HAP-1 (cell line): Measurements from ENCODE around the gene PPP4R1.

Experiments used
- DNase-seq, 2 experiments: peaks; one replicate each; pipeline ENCODE4 v3.0.0-alpha.2; 2016 to 2020; ENCODE audit warnings: low spot score in 2 of 2
- H3K27me3 ChIP-seq: fragments of 250-450 bp; sonication (Bioruptor Pico); 2 replicates; pipeline ENCODE4 v1.5.1; 2020; ENCODE audit warnings: low read depth, mild to moderate bottlenecking, moderate library complexity
- H3K36me3 ChIP-seq: fragments of 250-450 bp; sonication (Bioruptor Pico); replicated peaks from 2 replicates; pipeline ENCODE4 v1.5.1; 2020; ENCODE audit warnings: mild to moderate bottlenecking
- H3K4me1 ChIP-seq: fragments of 250-450 bp; sonication (Bioruptor Pico); 2 replicates; pipeline ENCODE4 v1.5.1; 2020; ENCODE audit warnings: mild to moderate bottlenecking
- H3K4me3 ChIP-seq: fragments of 250-450 bp; sonication (Bioruptor Pico); 2 replicates; pipeline ENCODE4 v1.5.1; 2020; ENCODE audit warnings: mild to moderate bottlenecking, moderate library complexity
- H3K9me3 ChIP-seq: fragments of 250-450 bp; sonication (Bioruptor Pico); 2 replicates; pipeline ENCODE4 v1.5.1; 2020; ENCODE audit warnings: mild to moderate bottlenecking, moderate library complexity
- in situ Hi-C: fragments of 300-500 bp; cut with MboI; formaldehyde crosslinking; loops from 3 replicates; pipeline ENCODE4 v1.14.3; 2020; ENCODE audit warnings: low sequenced_read_pairs, inconsistent platforms, mixed read lengths

PPP4R1 gene, protein sequence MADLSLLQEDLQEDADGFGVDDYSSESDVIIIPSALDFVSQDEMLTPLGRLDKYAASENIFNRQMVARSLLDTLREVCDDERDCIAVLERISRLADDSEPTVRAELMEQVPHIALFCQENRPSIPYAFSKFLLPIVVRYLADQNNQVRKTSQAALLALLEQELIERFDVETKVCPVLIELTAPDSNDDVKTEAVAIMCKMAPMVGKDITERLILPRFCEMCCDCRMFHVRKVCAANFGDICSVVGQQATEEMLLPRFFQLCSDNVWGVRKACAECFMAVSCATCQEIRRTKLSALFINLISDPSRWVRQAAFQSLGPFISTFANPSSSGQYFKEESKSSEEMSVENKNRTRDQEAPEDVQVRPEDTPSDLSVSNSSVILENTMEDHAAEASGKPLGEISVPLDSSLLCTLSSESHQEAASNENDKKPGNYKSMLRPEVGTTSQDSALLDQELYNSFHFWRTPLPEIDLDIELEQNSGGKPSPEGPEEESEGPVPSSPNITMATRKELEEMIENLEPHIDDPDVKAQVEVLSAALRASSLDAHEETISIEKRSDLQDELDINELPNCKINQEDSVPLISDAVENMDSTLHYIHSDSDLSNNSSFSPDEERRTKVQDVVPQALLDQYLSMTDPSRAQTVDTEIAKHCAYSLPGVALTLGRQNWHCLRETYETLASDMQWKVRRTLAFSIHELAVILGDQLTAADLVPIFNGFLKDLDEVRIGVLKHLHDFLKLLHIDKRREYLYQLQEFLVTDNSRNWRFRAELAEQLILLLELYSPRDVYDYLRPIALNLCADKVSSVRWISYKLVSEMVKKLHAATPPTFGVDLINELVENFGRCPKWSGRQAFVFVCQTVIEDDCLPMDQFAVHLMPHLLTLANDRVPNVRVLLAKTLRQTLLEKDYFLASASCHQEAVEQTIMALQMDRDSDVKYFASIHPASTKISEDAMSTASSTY

DNA sequence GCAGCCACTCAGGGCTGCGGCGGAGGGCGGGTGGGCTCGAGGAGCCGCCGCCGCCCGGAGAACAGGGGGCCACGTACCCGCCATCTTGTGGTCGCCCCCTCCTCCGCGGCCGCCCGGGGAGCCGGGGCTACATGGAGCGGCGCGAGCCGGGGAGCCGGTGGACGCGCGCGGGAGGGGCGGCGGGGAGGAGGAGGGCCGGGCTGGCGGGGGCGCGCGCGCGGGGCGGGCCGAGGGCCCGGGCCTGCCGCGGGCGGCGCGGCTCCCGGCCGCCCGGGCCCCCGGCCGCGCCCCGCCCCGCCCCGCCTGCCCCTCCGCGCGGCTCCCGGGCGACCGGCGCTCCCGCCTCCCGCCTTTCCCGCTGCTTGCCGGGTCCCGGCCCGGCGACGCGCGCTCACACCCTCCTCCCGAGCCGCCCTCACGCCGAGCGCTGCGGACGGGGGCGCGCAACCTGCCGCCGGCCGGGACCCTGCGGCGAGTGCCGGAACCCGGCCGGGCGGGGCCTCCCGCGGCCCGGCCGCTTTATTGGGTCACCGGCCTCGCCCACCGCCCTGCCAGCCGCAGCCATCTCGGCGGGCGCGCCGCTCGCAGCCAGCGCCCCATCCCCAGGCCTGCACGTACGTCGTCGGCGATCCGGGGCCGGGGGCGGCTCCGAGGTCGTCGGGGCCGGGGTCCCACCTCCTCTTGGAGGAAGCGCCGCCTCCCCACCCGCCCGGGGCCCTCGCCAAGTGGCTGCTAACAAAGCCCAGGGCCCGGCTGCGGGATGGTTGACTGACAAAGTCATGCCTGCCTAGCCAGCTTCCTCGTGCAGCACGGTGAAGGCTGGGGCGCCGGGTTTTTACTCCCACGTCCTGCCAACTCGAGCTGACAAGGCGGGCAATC lies at the start of gene PPP4R1:
Gene PPP4R1 (minus strand): TSS at position 159 of the 879 bp plus-strand sequence. CDS start 75 bp downstream, at position 84.
- in situ Hi-C loops, result no loop called here
- peaks cover 33% of the 10 kb centered on the region for H3K4me1 ChIP-seq

DNA sequence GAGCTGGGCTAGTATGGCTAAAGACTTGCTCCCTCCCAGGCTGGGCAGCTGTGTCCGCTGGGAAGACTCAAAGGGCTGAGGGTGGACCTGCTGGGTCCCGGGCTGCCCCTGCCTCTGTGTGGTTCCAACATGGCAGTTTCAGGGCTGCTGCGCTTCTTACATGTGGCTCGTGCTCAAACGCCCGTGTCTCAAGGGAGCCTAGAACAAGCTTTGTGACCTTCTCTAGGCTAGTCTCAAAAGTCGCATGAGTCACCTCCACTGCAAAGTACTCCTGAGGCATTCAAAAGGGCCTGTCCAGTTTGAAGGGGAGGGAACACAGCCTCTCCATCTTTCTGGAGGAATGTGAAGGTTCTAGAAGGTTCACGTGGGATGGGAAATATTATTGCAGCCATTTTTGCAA lies 49.0 kb upstream of the PPP4R1 start:
- no peak for DNase-seq
- Histone ChIP-seq H3K9me3 (no peaks in the 10 kb centered on the region), H3K27me3 (no peaks in the 10 kb centered on the region), H3K4me1 (no peaks in the 10 kb centered on the region; the same call in 1 of the 2 replicates), H3K4me3 (no peak overlapping the region), H3K36me3 (no peaks in the 10 kb centered on the region)
- in situ Hi-C loops, result no loop called here

More for the DNA sequence above, at the start of gene PPP4R1:
- H3K4me3 ChIP-seq, result peak within 1 kb of the TSS; percentile 72
- H3K36me3 ChIP-seq, result peaks cover 19% of the 10 kb centered on the region
- peak; percentile 51 to 87 for DNase-seq
- H3K9me3 ChIP-seq, result no peaks in the 10 kb centered on the region
- no peaks in the 10 kb centered on the region for H3K27me3 ChIP-seq

GRCh38 chr18:9661564-9661963 lies 47.2 kb upstream of the PPP4R1 start:
- H3K4me1 ChIP-seq, result no peaks in the 10 kb centered on the region; the same call in 1 of the 2 replicates
- in situ Hi-C loops, result no loop called here
- no peaks in the 10 kb centered on the region for H3K36me3 ChIP-seq
- H3K9me3 ChIP-seq, result no peaks in the 10 kb centered on the region
- H3K4me3 ChIP-seq, result no peak overlapping the region
- H3K27me3 ChIP-seq, result no peaks in the 10 kb centered on the region
- DNase-seq, result no peak

GRCh38 chr18:9659499-9660375 lies 45.4 kb upstream of the PPP4R1 start:
- H3K9me3 ChIP-seq, result no peaks in the 10 kb centered on the region
- H3K27me3 ChIP-seq, result no peaks in the 10 kb centered on the region
- DNase-seq, result no peak
- no peak overlapping the region for H3K4me3 ChIP-seq
- no peaks in the 10 kb centered on the region for H3K36me3 ChIP-seq
- in situ Hi-C loops, result no loop called here
- no peaks in the 10 kb centered on the region; the same call in 1 of the 2 replicates for H3K4me1 ChIP-seq

DNA sequence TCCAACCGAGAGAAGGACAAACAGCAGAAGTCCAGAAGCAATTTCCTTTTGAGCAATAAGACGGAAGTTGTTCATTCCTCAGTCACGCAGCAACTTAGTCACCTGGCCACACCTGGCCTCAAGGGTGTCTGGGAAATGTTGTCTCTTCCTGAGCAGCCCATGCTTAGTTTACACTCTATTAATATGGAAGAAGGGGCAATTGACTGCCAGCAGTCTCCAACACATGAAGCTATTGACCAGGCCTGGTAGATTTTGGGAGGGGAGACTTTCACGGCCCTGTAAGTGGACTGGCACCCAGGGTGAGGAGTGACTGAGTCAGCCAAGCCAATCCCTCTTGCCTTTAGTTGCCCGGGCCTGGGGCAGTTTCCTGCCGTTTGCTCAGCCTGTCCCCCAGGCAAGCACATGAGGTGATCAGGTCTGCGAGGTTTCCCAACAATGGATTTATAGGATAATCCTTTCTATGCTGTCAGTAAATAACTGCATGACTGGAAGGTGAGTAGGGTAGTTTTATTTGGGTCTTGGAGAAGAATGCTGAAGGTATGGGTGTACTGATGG lies 43.8 kb upstream of the PPP4R1 start:
- H3K4me3 ChIP-seq, result no peak overlapping the region
- H3K36me3 ChIP-seq, result no peaks in the 10 kb centered on the region
- H3K4me1 ChIP-seq, result no peaks in the 10 kb centered on the region
- H3K27me3 ChIP-seq, result no peaks in the 10 kb centered on the region
- no peaks in the 10 kb centered on the region for H3K9me3 ChIP-seq
- DNase-seq, result no peak
- in situ Hi-C loops, result no loop called here

DNA sequence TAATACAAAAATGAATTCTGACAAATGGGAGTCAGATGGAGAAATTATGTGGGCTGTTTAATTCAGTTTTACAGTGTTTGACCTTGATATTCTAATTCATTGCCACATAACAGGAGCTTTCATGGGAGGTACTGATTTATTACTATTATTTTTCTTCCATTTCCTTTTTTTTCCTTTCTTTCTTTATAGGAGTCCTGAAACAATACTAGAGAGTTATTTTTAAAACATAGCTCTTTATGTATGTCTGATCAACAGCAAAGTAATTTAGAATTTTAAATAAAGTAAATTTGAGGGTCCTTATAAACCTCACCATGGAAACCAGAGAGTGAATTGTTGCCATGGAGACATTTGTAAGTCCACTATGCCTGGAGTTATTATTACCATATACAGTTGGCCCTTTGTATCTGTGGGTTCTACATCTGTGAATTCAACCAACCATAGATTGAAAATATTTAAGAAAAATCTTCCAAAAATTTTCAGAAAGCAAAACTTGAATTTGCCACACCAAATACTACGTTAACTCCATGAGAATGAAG lies 40.9 kb upstream of the PPP4R1 start:
- in situ Hi-C loops, result no loop called here
- Histone ChIP-seq H3K4me1 (no peaks in the 10 kb centered on the region), H3K27me3 (no peaks in the 10 kb centered on the region), H3K9me3 (no peaks in the 10 kb centered on the region), H3K36me3 (no peaks in the 10 kb centered on the region), H3K4me3 (no peak overlapping the region)
- DNase-seq, result no peak

- in situ Hi-C loops, result no loop called here
- Histone ChIP-seq H3K4me1 (no peaks in the 10 kb centered on the region), H3K27me3 (no peaks in the 10 kb centered on the region), H3K36me3 (no peaks in the 10 kb centered on the region), H3K4me3 (no peak overlapping the region), H3K9me3 (no peaks in the 10 kb centered on the region)
- no peak for DNase-seq
These were observed 39.0 kb upstream of the PPP4R1 start for GRCh38 chr18:9653390-9653789.

GRCh38 chr18:9649164-9649540 lies 34.8 kb upstream of the PPP4R1 start:
- peaks cover 3% of the 10 kb centered on the region for H3K4me1 ChIP-seq
- H3K36me3 ChIP-seq, result no peaks in the 10 kb centered on the region
- DNase-seq, result no peak
- H3K4me3 ChIP-seq, result no peak overlapping the region
- in situ Hi-C loops, result no loop called here
- H3K9me3 ChIP-seq, result no peaks in the 10 kb centered on the region
- H3K27me3 ChIP-seq, result no peaks in the 10 kb centered on the region

GRCh38 chr18:9648431-9649163 lies 34.2 kb upstream of the PPP4R1 start:
- no peaks in the 10 kb centered on the region for H3K27me3 ChIP-seq
- H3K9me3 ChIP-seq, result no peaks in the 10 kb centered on the region
- in situ Hi-C loops, result no loop called here
- no peaks in the 10 kb centered on the region for H3K36me3 ChIP-seq
- no peak for DNase-seq
- H3K4me1 ChIP-seq, result peaks cover 8% of the 10 kb centered on the region
- H3K4me3 ChIP-seq, result no peak overlapping the region

DNA sequence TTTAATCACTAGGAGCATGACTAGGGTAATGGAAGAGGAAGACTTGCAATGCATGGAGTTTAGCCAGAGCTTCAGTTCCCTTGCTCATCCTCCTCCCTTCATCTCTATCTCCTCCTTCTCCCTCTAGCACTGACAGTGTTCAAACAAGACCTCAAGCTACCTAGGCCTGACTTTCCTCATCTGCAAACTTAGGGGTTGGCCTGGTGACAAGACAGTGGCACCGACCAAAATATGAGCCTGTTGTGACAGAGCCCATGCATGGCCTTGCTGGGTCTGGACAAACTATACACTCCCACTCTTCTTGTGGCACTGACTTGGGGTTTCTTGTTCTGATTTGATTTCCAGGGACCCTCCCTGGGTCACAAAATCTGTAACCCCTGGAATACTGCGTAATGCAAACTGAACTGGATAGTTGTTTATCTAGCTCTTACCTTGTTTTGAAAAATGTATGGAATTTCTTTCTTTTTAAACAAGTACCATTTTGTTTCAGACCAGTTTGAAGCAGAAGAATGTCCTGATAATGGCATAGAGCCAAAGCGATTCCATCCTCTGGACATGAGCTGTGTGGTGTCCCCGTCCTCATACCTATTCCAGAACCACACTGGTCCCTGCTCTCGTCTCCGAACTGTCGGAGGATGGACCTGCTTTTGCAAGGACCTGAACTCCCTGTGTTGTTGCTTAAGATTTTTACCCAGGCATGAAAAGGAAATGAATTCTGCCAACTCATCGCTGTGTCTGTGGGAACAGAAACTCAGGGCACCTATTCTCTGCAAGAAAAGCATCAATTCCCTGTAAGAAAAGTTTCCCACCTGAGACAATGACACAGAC lies 33.4 kb upstream of the PPP4R1 start:
- Histone ChIP-seq H3K36me3 (no peaks in the 10 kb centered on the region), H3K4me3 (no peak overlapping the region), H3K4me1 (peaks cover 15% of the 10 kb centered on the region), H3K9me3 (no peaks in the 10 kb centered on the region), H3K27me3 (no peaks in the 10 kb centered on the region)
- no peak for DNase-seq
- in situ Hi-C loops, result no loop called here

GRCh38 chr18:9643549-9643948 lies 29.2 kb upstream of the PPP4R1 start:
- H3K36me3 ChIP-seq, result no peaks in the 10 kb centered on the region
- in situ Hi-C loops, result no loop called here
- H3K4me1 ChIP-seq, result peaks cover 21% of the 10 kb centered on the region
- no peak overlapping the region for H3K4me3 ChIP-seq
- no peaks in the 10 kb centered on the region for H3K9me3 ChIP-seq
- peak; percentile 61 to 96 for DNase-seq
- no peaks in the 10 kb centered on the region for H3K27me3 ChIP-seq
